ENCODE measurements around the gene FOXN3. TPM values are rescaled to one million over a fixed set of nuclear protein-coding genes. Genes with fewer than 3 reads are reported as not detected.
"Not testable (repeated sequence)": the region's sequence is repeated elsewhere in the genome, so short reads cannot be mapped to it uniquely, and the experiment has no call there.

The FOXN3 gene
- total and polyA plus RNA-seq, 2 donors (not counting 1 experiment from before 2014, with no cell fraction given), result 27.9 to 33.3 TPM

DNA sequence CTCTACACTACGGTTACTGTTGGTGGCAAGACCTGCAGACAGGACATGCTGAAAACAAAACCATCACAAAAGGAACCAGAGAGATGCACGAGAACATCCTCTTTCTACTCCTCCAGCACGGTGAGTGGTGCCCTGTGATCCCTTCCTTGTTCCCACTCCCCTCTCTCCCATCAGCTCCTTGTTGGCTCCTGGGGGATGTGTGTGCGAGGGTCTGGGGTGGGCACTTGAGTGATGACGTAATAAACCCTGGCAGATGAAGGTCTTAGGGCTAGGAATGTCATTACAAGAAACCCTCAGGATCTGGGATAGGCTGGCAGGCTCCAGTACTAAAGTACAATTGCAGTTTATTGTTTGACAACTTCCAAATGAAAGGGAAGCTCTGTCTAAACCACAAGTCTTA is 261.5 kb downstream of the FOXN3 start:
- no peaks in the 10 kb centered on the region for H3K9me3 ChIP-seq (ENCODE audit: control insufficient read depth, insufficient read depth, low read depth, low read length)
- H4K20me1 ChIP-seq (ENCODE audit: control insufficient read depth, extremely low read depth, insufficient read depth, low read length), result no peaks in the 10 kb centered on the region
- no peaks in the 10 kb centered on the region for H3K4me1 ChIP-seq (ENCODE audit: control insufficient read depth, extremely low read depth, insufficient read depth, low read length)
- H3K79me2 ChIP-seq (ENCODE audit: control insufficient read depth, insufficient read depth, low read length), result no peaks in the 10 kb centered on the region
- H3K9ac ChIP-seq (ENCODE audit: insufficient read depth, low read length), result no peak overlapping the region
- TF ChIP-seq EZH2 (IDR thresholded peaks at IDR 0.05; ENCODE audit: low read length, missing control alignments) (no peak), CTCF (conservative IDR thresholded peaks at IDR 0.05 in 1 of 2, IDR thresholded peaks at IDR 0.05 in 1 of 2; ENCODE audit: low read depth in 1 of 2, low read length in 2 of 2) (no peak)
- DNase-seq (ENCODE audit: low read depth in 2 of 2), result no peak
- no peaks in the 10 kb centered on the region for H3K36me3 ChIP-seq (ENCODE audit: control insufficient read depth, insufficient read depth, low read length)
- H3K27me3 ChIP-seq (ENCODE audit: control insufficient read depth, insufficient read depth, low read length), result no peaks in the 10 kb centered on the region
- no peak overlapping the region for H3K27ac ChIP-seq (ENCODE audit: insufficient read depth, low read length)
- H2AFZ ChIP-seq (ENCODE audit: low read length), result no peak overlapping the region
- H3K4me2 ChIP-seq (ENCODE audit: extremely low read depth, insufficient read depth, low read length), result no peak overlapping the region
- H3K4me3 ChIP-seq (replicated peaks in 1 of 4; ENCODE audit: control extremely low read depth in 1 of 4, insufficient read depth in 1 of 4, low read depth in 3 of 4, low read length in 4 of 4), result no peak overlapping the region

GRCh38 chr14:89151693-89152092 is 265.3 kb downstream of the FOXN3 start:
- not testable (repeated sequence) for H3K27ac ChIP-seq (ENCODE audit: insufficient read depth, low read length); H2AFZ ChIP-seq (ENCODE audit: low read length); H3K9me3 ChIP-seq (ENCODE audit: control insufficient read depth, insufficient read depth, low read depth, low read length); H3K27me3 ChIP-seq (ENCODE audit: control insufficient read depth, insufficient read depth, low read length); H3K79me2 ChIP-seq (ENCODE audit: control insufficient read depth, insufficient read depth, low read length); H3K4me3 ChIP-seq (replicated peaks in 1 of 4; ENCODE audit: control extremely low read depth in 1 of 4, insufficient read depth in 1 of 4, low read depth in 3 of 4, low read length in 4 of 4); DNase-seq (ENCODE audit: low read depth in 2 of 2); H3K9ac ChIP-seq (ENCODE audit: insufficient read depth, low read length); H3K4me1 ChIP-seq (ENCODE audit: control insufficient read depth, extremely low read depth, insufficient read depth, low read length); H4K20me1 ChIP-seq (ENCODE audit: control insufficient read depth, extremely low read depth, insufficient read depth, low read length); H3K36me3 ChIP-seq (ENCODE audit: control insufficient read depth, insufficient read depth, low read length); H3K4me2 ChIP-seq (ENCODE audit: extremely low read depth, insufficient read depth, low read length)

GRCh38 chr14:89146274-89146673 is 270.8 kb downstream of the FOXN3 start:
- Histone ChIP-seq H3K27ac (ENCODE audit: insufficient read depth, low read length) (no peak overlapping the region), H3K4me3 (replicated peaks in 1 of 4; ENCODE audit: control extremely low read depth in 1 of 4, insufficient read depth in 1 of 4, low read depth in 3 of 4, low read length in 4 of 4) (no peak overlapping the region), H3K4me2 (ENCODE audit: extremely low read depth, insufficient read depth, low read length) (no peak overlapping the region), H3K9ac (ENCODE audit: insufficient read depth, low read length) (no peak overlapping the region), H3K9me3 (ENCODE audit: control insufficient read depth, insufficient read depth, low read depth, low read length) (no peaks in the 10 kb centered on the region), H2AFZ (ENCODE audit: low read length) (no peak overlapping the region), H3K79me2 (ENCODE audit: control insufficient read depth, insufficient read depth, low read length) (no peaks in the 10 kb centered on the region), H3K4me1 (ENCODE audit: control insufficient read depth, extremely low read depth, insufficient read depth, low read length) (no peaks in the 10 kb centered on the region), H3K36me3 (ENCODE audit: control insufficient read depth, insufficient read depth, low read length) (no peaks in the 10 kb centered on the region), H3K27me3 (ENCODE audit: control insufficient read depth, insufficient read depth, low read length) (no peaks in the 10 kb centered on the region), H4K20me1 (ENCODE audit: control insufficient read depth, extremely low read depth, insufficient read depth, low read length) (no peaks in the 10 kb centered on the region)
- no peak for TF ChIP-seq EZH2 (IDR thresholded peaks at IDR 0.05; ENCODE audit: low read length, missing control alignments)
- TF ChIP-seq CTCF (conservative IDR thresholded peaks at IDR 0.05 in 1 of 2, IDR thresholded peaks at IDR 0.05 in 1 of 2; ENCODE audit: low read depth in 1 of 2, low read length in 2 of 2), result no peak
- peak; percentile 14 to 20 for DNase-seq (ENCODE audit: low read depth in 2 of 2)
